Nucleus accumbens (tissue), 56 donors: ENCODE data around the gene REN.

Experiments used
- DNase-seq, 56 donors: peaks; one replicate each; lab custom pipeline; 2025; lab: John Stamatoyannopoulos, UW

The REN gene

GRCh38 chr1:204166219-204166618 lies at the start of gene REN:
REN (minus strand) TSS chr1:204166337; CDS start chr1:204166293, 44 bp downstream.
- DNase-seq, result no peak

GRCh38 chr1:204213668-204214662 lies 47.8 kb upstream of the REN start, which contains the start of gene GOLT1A:
GOLT1A (minus strand) TSS chr1:204213988; CDS start chr1:204213906, 82 bp downstream.
- peak in 51 of 56 donors; percentile 15 to 94 (median 76) for DNase-seq

- DNase-seq, result no peak
Measured at GRCh38 chr1:204212715-204213114, 46.6 kb upstream of the REN start.

GRCh38 chr1:204211046-204211445 lies 44.9 kb upstream of the REN start:
- DNase-seq, result no peak

GRCh38 chr1:204207136-204207616 lies 41.0 kb upstream of the REN start:
- peak in 40 of 56 donors; percentile 6 to 78 (median 34) for DNase-seq

- no peak for DNase-seq
Measured at GRCh38 chr1:204206121-204206520, 40.0 kb upstream of the REN start.

- DNase-seq, result no peak
Measured at GRCh38 chr1:204205486-204205885, 39.3 kb upstream of the REN start.

GRCh38 chr1:204204944-204205343 lies 38.8 kb upstream of the REN start:
- DNase-seq, result no peak

- DNase-seq, result no peak
Measured at GRCh38 chr1:204203206-204203767, 37.1 kb upstream of the REN start.

GRCh38 chr1:204202481-204202880 lies 36.3 kb upstream of the REN start:
- no peak for DNase-seq

- DNase-seq, result no peak
Measured at GRCh38 chr1:204201348-204202040, 35.4 kb upstream of the REN start.

- DNase-seq, result no peak
Measured at GRCh38 chr1:204199579-204199978, 33.4 kb upstream of the REN start.

- DNase-seq, result peak in 2 of 56 donors; percentile 20 to 30
Measured at GRCh38 chr1:204198348-204199340, 32.5 kb upstream of the REN start.

- no peak for DNase-seq
Measured at GRCh38 chr1:204197068-204197467, 30.9 kb upstream of the REN start.

GRCh38 chr1:204196068-204196795 lies 30.1 kb upstream of the REN start, which contains the start of gene KISS1:
KISS1 (minus strand) TSS chr1:204196491; CDS start chr1:204192876, 3,615 bp downstream.
- DNase-seq, result no peak

- no peak for DNase-seq
Measured at GRCh38 chr1:204194771-204195170, 28.6 kb upstream of the REN start.

- DNase-seq, result no peak
Measured at GRCh38 chr1:204194080-204194479, 27.9 kb upstream of the REN start.

GRCh38 chr1:204192589-204193352 lies 26.6 kb upstream of the REN start:
- DNase-seq, result no peak
